CD4-positive, alpha-beta memory T cell (primary cell): ENCODE data around the gene EGLN1. TPM values are rescaled to one million over a fixed set of nuclear protein-coding genes. Genes with fewer than 3 reads are reported as not detected.

Experiments used
- CTCF ChIA-PET: fragments of 350-600 bp; sonication (Branson Sonifier 250); formaldehyde crosslinking; loops from one replicate; lab custom pipeline; 2021; ENCODE audit warnings: inconsistent platforms; ENCODE audit not compliant: partially characterized antibody; lab: Charles Lee
- POLR2A ChIA-PET: fragments of 350-600 bp; sonication (Branson Sonifier 250); formaldehyde crosslinking; loops from one replicate; lab custom pipeline; 2021; ENCODE audit not compliant: partially characterized antibody; lab: Charles Lee
- DNase-seq, 5 donors: peaks; one replicate each; pipeline versions ENCODE4 v3.0.0 to v3.0.0-alpha.2; 2020 to 2022; ENCODE audit warnings: mixed read lengths in 1 of 5
- H3K27ac ChIP-seq: one replicate; pipeline ENCODE4 v1.7.0; 2013; ENCODE audit warnings: low read depth, low read length
- H3K27me3 ChIP-seq: 2 replicates; pipeline ENCODE4 v1.7.0; 2013; ENCODE audit warnings: mild to moderate bottlenecking, low read length, moderate library complexity; ENCODE audit not compliant: insufficient read depth
- H3K36me3 ChIP-seq: 2 replicates; pipeline ENCODE4 v1.7.0; 2013; ENCODE audit warnings: mild to moderate bottlenecking, low read length, moderate library complexity; ENCODE audit not compliant: insufficient read depth
- H3K4me1 ChIP-seq: 2 replicates; pipeline ENCODE4 v1.7.0; 2013; ENCODE audit warnings: mild to moderate bottlenecking, low read length, moderate library complexity; ENCODE audit not compliant: insufficient read depth
- H3K4me3 ChIP-seq, 2 donors: one replicate each; pipeline ENCODE4 v1.7.0; 2013; ENCODE audit warnings: low read length in 2 of 2, mild to moderate bottlenecking in 1 of 2
- H3K9me3 ChIP-seq, 2 donors: one replicate each; pipeline ENCODE4 v1.7.0; 2013; ENCODE audit warnings: low read length in 2 of 2, control low read depth in 1 of 2; ENCODE audit not compliant: control insufficient read depth in 1 of 2
- H3K27ac Mint-ChIP-seq, 7 donors: one replicate each; pipeline ENCODE4 v1.8.0; 2020 to 2021; ENCODE audit warnings: mixed read lengths in 7 of 7, mild to moderate bottlenecking in 6 of 7, inconsistent platforms in 3 of 7, moderate library complexity in 3 of 7
- H3K27me3 Mint-ChIP-seq, 2 donors: one replicate each; pipeline ENCODE4 v1.8.0; 2020 to 2021; ENCODE audit warnings: mixed read lengths in 2 of 2
- H3K36me3 Mint-ChIP-seq, 2 donors: one replicate each; pipeline ENCODE4 v1.8.0; 2020 to 2021; ENCODE audit warnings: mixed read lengths in 2 of 2, inconsistent platforms in 1 of 2, mild to moderate bottlenecking in 1 of 2
- H3K4me1 Mint-ChIP-seq, 4 donors: one replicate each; pipeline ENCODE4 v1.8.0; 2020 to 2021; ENCODE audit warnings: mixed read lengths in 4 of 4, mild to moderate bottlenecking in 1 of 4
- H3K4me3 Mint-ChIP-seq, 8 donors: one replicate each; pipeline ENCODE4 v1.8.0; 2020 to 2021; ENCODE audit warnings: mixed read lengths in 8 of 8, mild to moderate bottlenecking in 7 of 8, moderate library complexity in 6 of 8, inconsistent platforms in 3 of 8
- H3K9me3 Mint-ChIP-seq, 8 donors: one replicate each; pipeline ENCODE4 v1.8.0; 2020 to 2021; ENCODE audit warnings: mixed read lengths in 8 of 8, mild to moderate bottlenecking in 5 of 8, inconsistent platforms in 3 of 8, moderate library complexity in 1 of 8
- intact Hi-C: fragments of 100-400 bp; cut with micrococcal nuclease; formaldehyde crosslinking; loops from one replicate; pipeline ENCODE4 v1.15.1; 2023
- polyA plus RNA-seq, 2 donors: library from polyadenylated mRNA; unstranded; fragments of 300-500 nt; fragmentation: Illumina TruSeq; gene quantifications; one replicate each; pipeline ENCODE4 v1.2.3, GENCODE V29; 2021
- total RNA-seq, 2 experiments: library from RNA; stranded (reverse); gene quantifications; one replicate each; pipeline ENCODE4 v1.2.3, GENCODE V29; 2021

Gene EGLN1
- total and polyA plus RNA-seq, 4 experiments from 2014 or later: 23.5 to 32.1 (median 27.7) TPM

DNA sequence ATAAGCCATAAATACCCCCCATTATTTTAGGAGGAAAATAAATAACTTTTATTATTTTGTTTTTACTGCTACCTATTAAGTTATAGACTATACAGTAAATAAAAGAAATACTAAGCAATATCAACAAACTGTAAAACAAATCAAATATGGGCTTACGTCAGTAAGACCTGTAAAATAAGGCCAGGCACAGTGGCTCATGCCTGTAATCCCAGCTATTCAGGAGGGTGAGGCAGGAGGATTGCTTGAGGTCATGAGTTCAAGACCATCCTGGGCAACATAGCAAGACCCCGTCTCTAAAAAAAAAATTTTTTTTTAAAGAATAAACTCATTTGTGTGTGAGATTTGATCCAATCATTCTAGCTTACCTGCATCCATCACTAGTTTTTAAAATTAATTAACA is 17.8 kb downstream of the EGLN1 start:
- intact Hi-C loops: no loop called here
- Histone ChIP-seq H3K27me3 (no peaks in the 10 kb centered on the region), H3K36me3 (no peaks in the 10 kb centered on the region), H3K4me3 (no peak overlapping the region), H3K27ac (no peak overlapping the region), H3K4me1 (peaks cover 27% of the 10 kb centered on the region), H3K9me3 (no peaks in the 10 kb centered on the region)
- H3K27me3 Mint-ChIP-seq: no peaks in the 10 kb centered on the region
- ChIA-PET POLR2A (interaction anchor here (0.7 kb wide), 1 partner anchor 17 kb away, joined by 4 read pairs; no protein-coding TSS in a partner anchor), CTCF (no interaction called here)
- no peak for DNase-seq
- H3K27ac Mint-ChIP-seq: no peak overlapping the region
- H3K9me3 Mint-ChIP-seq: no peaks in the 10 kb centered on the region
- H3K36me3 Mint-ChIP-seq: peaks cover 4 to 10% of the 10 kb centered on the region in 2 donors
- H3K4me3 Mint-ChIP-seq: no peak overlapping the region
- peaks cover 18 to 28% (median 22%) of the 10 kb centered on the region in 4 donors for H3K4me1 Mint-ChIP-seq

DNA sequence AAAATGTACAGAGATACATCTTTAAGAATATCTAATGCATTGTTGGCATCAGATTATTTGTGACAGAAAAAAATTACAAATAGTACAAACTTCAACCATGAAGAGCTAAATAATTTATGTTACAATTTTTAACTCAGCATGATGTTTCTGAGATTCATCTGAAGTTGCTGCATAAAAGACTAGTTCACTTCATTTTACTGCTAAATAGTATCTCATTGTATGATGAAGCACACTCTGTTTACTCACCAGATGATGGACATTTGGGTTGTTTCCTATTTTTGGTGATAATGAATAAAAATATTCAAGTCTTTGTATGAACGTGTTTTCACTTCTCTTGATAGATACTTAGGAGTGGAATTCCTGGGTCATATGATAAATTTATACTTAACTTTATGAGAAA is 20.6 kb downstream of the EGLN1 start:
- H3K27me3 Mint-ChIP-seq: no peaks in the 10 kb centered on the region
- no peak overlapping the region for H3K4me3 ChIP-seq
- H3K27ac Mint-ChIP-seq: no peak overlapping the region
- H3K4me1 ChIP-seq: peaks cover 18% of the 10 kb centered on the region
- no peaks in the 10 kb centered on the region for H3K27me3 ChIP-seq
- H3K27ac ChIP-seq: no peak overlapping the region
- CTCF ChIA-PET: no interaction called here
- POLR2A ChIA-PET: no interaction called here
- H3K9me3 Mint-ChIP-seq: no peaks in the 10 kb centered on the region
- DNase-seq: no peak
- H3K4me3 Mint-ChIP-seq: no peak overlapping the region
- no peaks in the 10 kb centered on the region for H3K36me3 ChIP-seq
- H3K9me3 ChIP-seq: no peaks in the 10 kb centered on the region
- intact Hi-C loops: no loop called here
- peaks cover 6 to 7% of the 10 kb centered on the region in 2 donors for H3K36me3 Mint-ChIP-seq
- H3K4me1 Mint-ChIP-seq: peaks cover 37 to 50% (median 42%) of the 10 kb centered on the region in 4 donors

DNA sequence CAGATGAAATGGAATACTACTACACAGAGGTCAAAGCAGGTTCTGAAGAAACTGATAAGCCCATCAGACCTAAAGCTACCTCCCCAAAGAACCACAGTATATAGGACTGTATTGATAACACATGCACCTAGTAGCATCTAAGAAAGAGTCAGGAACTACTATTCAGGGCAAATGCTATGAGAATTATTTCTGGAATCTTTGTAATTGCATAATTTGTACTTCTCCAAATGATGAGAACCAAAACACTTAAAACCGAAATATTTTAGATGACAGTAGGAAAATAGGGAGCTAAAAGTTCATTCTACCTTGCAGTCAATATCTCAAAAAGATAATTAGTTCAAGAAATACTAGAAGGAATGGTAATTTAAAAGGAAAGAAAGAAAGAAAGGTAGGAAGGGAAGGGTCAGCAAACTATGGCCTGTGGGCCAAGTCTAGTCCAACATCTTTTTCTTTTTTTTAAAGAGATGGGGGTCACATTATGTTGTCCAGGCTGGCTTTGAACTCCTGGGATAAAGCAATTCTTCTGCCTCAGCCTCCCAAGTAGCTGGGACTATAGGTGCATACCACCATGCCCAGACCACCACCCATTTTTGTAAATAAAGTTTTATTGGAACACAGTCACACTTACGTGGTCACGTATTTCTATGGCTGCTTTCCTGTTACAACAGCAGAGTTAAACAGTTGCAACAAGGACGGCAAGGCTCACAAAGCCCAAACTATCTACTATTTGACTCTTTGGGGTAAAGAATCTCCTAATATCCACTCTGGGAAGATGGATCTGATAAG is 24.0 kb downstream of the EGLN1 start:
- Mint-ChIP-seq H3K9me3 (no peaks in the 10 kb centered on the region), H3K27ac (peak overlapping the region in 1 of 7 donors; percentile 62), H3K4me3 (no peak overlapping the region), H3K27me3 (no peaks in the 10 kb centered on the region), H3K36me3 (peaks cover 1 to 4% of the 10 kb centered on the region in 2 donors), H3K4me1 (peaks cover 41 to 66% (median 56%) of the 10 kb centered on the region in 4 donors)
- DNase-seq: no peak
- H3K27me3 ChIP-seq: no peaks in the 10 kb centered on the region
- H3K9me3 ChIP-seq: no peaks in the 10 kb centered on the region
- intact Hi-C loops: no loop called here
- H3K36me3 ChIP-seq: no peaks in the 10 kb centered on the region
- H3K4me3 ChIP-seq: no peak overlapping the region
- H3K4me1 ChIP-seq: peaks cover 26% of the 10 kb centered on the region
- CTCF ChIA-PET: no interaction called here
- POLR2A ChIA-PET: interaction anchor here (2.1 kb wide), 1 partner anchor 23 kb away, joined by 9 read pairs; no protein-coding TSS in a partner anchor
- no peak overlapping the region for H3K27ac ChIP-seq

DNA sequence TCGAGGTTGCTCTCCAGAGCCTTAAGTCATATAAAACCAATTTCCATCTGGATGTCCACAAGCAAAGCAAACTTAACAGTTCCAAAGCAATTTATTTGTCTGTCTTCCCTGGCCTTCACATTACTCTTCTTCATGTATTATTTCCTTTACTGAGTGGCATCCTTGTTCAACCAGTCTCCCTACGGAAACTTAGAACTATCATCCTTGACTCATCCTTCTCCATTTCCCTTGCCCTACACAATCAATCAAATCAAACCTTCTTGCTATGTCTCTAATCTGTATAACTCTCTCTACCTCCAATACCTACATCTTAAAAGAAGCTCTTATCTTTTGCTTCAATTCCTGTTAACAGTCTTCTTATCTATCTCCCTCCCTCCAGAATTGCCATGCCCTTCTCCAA is 25.4 kb downstream of the EGLN1 start:
- Mint-ChIP-seq H3K27me3 (no peaks in the 10 kb centered on the region), H3K4me1 (peaks cover 39 to 73% (median 63%) of the 10 kb centered on the region in 4 donors), H3K36me3 (peaks cover 1 to 4% of the 10 kb centered on the region in 2 donors), H3K4me3 (peak overlapping the region in 1 of 8 donors; percentile 68), H3K27ac (peak overlapping the region in 1 of 7 donors; percentile 63), H3K9me3 (no peaks in the 10 kb centered on the region)
- Histone ChIP-seq H3K4me1 (peaks cover 26% of the 10 kb centered on the region), H3K36me3 (no peaks in the 10 kb centered on the region), H3K9me3 (no peaks in the 10 kb centered on the region), H3K27me3 (no peaks in the 10 kb centered on the region), H3K27ac (no peak overlapping the region), H3K4me3 (no peak overlapping the region)
- POLR2A ChIA-PET: no interaction called here
- CTCF ChIA-PET: no interaction called here
- intact Hi-C loops: no loop called here
- DNase-seq: no peak

DNA sequence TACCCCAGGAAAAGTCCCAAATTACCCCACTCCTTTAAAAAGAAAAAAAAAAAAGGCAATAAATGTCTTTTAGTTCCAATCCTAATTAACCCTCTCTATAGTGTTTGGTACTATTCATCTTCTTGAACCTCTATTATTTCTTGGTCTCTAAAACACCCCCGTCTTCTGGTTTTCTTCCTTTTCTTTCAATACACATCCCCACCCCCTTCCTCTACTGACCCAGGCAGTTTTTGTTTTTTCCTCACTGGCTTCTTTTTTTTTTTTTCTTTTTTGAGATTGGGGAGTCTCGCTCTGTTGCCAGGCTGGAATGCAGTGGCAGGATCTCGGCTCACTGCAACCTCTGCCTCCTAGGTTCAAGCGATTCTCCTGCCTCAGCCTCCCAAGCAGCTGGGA is 26.1 kb downstream of the EGLN1 start:
- peaks cover 41 to 73% (median 60%) of the 10 kb centered on the region in 4 donors for H3K4me1 Mint-ChIP-seq

DNA sequence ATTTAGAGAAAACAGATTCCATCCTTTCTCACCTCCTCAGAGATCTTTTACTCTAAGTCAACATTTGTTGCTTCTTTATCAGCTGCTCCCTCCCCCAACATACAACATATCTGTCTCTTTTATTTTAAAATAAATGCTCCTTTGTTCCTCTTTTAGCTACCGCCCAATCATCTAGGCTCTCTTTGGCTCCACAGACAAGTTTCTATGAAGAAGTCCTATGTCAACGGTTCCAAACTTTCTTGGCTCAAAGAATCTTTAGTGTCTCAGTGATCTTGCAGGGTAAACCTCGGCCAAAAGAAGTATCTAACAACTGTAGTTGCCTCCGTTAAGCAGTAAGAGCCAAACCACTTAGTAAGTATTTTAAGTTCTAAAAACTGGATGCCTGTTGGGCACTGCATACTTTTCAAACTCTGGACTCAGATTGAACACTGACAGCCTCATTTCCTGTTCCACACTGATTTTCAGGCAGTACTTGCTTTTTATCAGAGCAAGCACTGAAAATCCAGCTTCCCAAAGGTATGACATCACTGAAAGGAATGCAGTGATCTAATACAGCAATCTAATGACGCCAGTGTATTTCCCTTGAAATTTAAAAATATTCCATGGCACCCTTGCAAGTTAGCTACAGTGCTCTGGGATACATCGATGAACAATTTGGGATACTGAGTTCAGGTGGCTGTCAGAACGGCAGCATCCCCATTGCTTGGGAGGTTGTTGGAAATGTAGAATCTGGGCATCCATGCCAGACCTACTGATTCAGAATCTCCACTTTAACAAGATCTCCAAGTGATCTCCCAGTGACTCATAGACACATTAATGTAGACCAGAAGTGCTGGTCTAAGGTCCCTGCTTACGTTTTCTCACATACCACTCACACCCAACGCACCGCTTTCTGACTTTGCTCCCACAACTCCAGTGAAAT is 26.8 kb downstream of the EGLN1 start:
- POLR2A ChIA-PET: interaction anchor here (0.6 kb wide), 1 partner anchor 21 kb away, joined by 3 read pairs; no protein-coding TSS in a partner anchor
- H3K4me1 Mint-ChIP-seq: peaks cover 45 to 75% (median 64%) of the 10 kb centered on the region in 4 donors

More for the DNA sequence above, 26.1 kb downstream of the EGLN1 start:
- CTCF ChIA-PET: interaction anchor here (0.6 kb wide), 1 partner anchor 39 kb away, joined by 4 read pairs; no protein-coding TSS in a partner anchor
- H3K27ac Mint-ChIP-seq: peak overlapping the region in 2 of 7 donors; percentile 23 to 35
- H3K36me3 Mint-ChIP-seq: peaks cover 1 to 4% of the 10 kb centered on the region in 2 donors
- no peak for DNase-seq
- Histone ChIP-seq H3K27ac (no peak overlapping the region), H3K9me3 (no peaks in the 10 kb centered on the region), H3K4me1 (peaks cover 26% of the 10 kb centered on the region), H3K27me3 (no peaks in the 10 kb centered on the region), H3K36me3 (no peaks in the 10 kb centered on the region), H3K4me3 (no peak overlapping the region)
- no peak overlapping the region for H3K4me3 Mint-ChIP-seq
- POLR2A ChIA-PET: interaction anchor here (0.6 kb wide), 1 partner anchor 20 kb away, joined by 3 read pairs; no protein-coding TSS in a partner anchor
- H3K9me3 Mint-ChIP-seq: no peaks in the 10 kb centered on the region
- no peaks in the 10 kb centered on the region for H3K27me3 Mint-ChIP-seq
- intact Hi-C loops: no loop called here

More for the DNA sequence above, 26.8 kb downstream of the EGLN1 start:
- Mint-ChIP-seq H3K27me3 (no peaks in the 10 kb centered on the region), H3K27ac (peak overlapping the region in 3 of 7 donors; percentile 6 to 54 (median 35)), H3K9me3 (no peaks in the 10 kb centered on the region), H3K4me3 (peak overlapping the region in 1 of 8 donors; percentile 1), H3K36me3 (peaks cover 2 to 4% of the 10 kb centered on the region in 2 donors)
- H3K27ac ChIP-seq: no peak overlapping the region
- H3K9me3 ChIP-seq: no peaks in the 10 kb centered on the region
- CTCF ChIA-PET: interaction anchor here (0.6 kb wide), 1 partner anchor 38 kb away, joined by 4 read pairs; no protein-coding TSS in a partner anchor
- H3K36me3 ChIP-seq: no peaks in the 10 kb centered on the region
- H3K4me3 ChIP-seq: no peak overlapping the region
- H3K27me3 ChIP-seq: no peaks in the 10 kb centered on the region
- intact Hi-C loops: no loop called here
- no peak for DNase-seq
- H3K4me1 ChIP-seq: peaks cover 26% of the 10 kb centered on the region
